ENCODE data around the gene FMNL3.
"Not testable (repeated sequence)": the region's sequence is repeated elsewhere in the genome, so short reads cannot be mapped to it uniquely, and the experiment has no call there.

FMNL3 gene

GRCh38 chr12:49627752-49628360 lies 79.3 kb downstream of the FMNL3 start:
- DNase-seq (ENCODE audit: low spot score) = no peak

GRCh38 chr12:49626836-49627235 lies 80.4 kb downstream of the FMNL3 start:
- DNase-seq (ENCODE audit: low spot score) = no peak

- no peak for DNase-seq (ENCODE audit: low spot score)
Observed at GRCh38 chr12:49626169-49626835, 80.9 kb downstream of the FMNL3 start.

- DNase-seq (ENCODE audit: low spot score) = no peak
Observed at GRCh38 chr12:49624921-49625577, 82.2 kb downstream of the FMNL3 start.

GRCh38 chr12:49623142-49623904 lies 83.9 kb downstream of the FMNL3 start, which contains the start of gene PRPF40B:
PRPF40B (plus strand) TSS chr12:49623561; CDS start chr12:49623591, 30 bp downstream.
- DNase-seq (ENCODE audit: low spot score) = peak; percentile 98

GRCh38 chr12:49622501-49623141 lies 84.6 kb downstream of the FMNL3 start:
- DNase-seq (ENCODE audit: low spot score) = peak; percentile 49

- DNase-seq (ENCODE audit: low spot score) = no peak
Observed at GRCh38 chr12:49621651-49622500, 85.3 kb downstream of the FMNL3 start.

GRCh38 chr12:49619286-49619685 lies 87.9 kb downstream of the FMNL3 start:
- no peak for DNase-seq (ENCODE audit: low spot score)

- no peak for DNase-seq (ENCODE audit: low spot score)
Observed at GRCh38 chr12:49618576-49618975, 88.6 kb downstream of the FMNL3 start.

- no peak for DNase-seq (ENCODE audit: low spot score)
Observed at GRCh38 chr12:49616533-49617219, 90.5 kb downstream of the FMNL3 start.

- DNase-seq (ENCODE audit: low spot score) = no peak
Observed at GRCh38 chr12:49615725-49616124, 91.5 kb downstream of the FMNL3 start.

- no peak for DNase-seq (ENCODE audit: low spot score)
Observed at GRCh38 chr12:49612210-49612609, 95.0 kb downstream of the FMNL3 start.

- DNase-seq (ENCODE audit: low spot score) = not testable (repeated sequence)
Observed at GRCh38 chr12:49610785-49611184, 96.4 kb downstream of the FMNL3 start.

GRCh38 chr12:49609875-49610154 lies 97.4 kb downstream of the FMNL3 start:
- DNase-seq (ENCODE audit: low spot score) = no peak

- no peak for DNase-seq (ENCODE audit: low spot score)
Observed at GRCh38 chr12:49609059-49609874, 97.9 kb downstream of the FMNL3 start.

GRCh38 chr12:49605539-49605938 lies 101.7 kb downstream of the FMNL3 start, which contains the start of gene FAM186B:
FAM186B (minus strand) TSS chr12:49605639; CDS start chr12:49605477, 162 bp downstream.
- not testable (repeated sequence) for DNase-seq (ENCODE audit: low spot score)

GRCh38 chr12:49604856-49605255 lies 102.3 kb downstream of the FMNL3 start:
- no peak for DNase-seq (ENCODE audit: low spot score)

- no peak for DNase-seq (ENCODE audit: low spot score)
Observed at GRCh38 chr12:49603721-49604120, 103.5 kb downstream of the FMNL3 start.

- no peak for DNase-seq (ENCODE audit: low spot score)
Observed at GRCh38 chr12:49599961-49600360, 107.2 kb downstream of the FMNL3 start.

- DNase-seq (ENCODE audit: low spot score) = no peak
Observed at GRCh38 chr12:49598527-49598926, 108.7 kb downstream of the FMNL3 start.

All from HuH-7.5 (cell line).